Tibial nerve (tissue), 4 donors: ENCODE results near the gene GRIK5. TPM values are rescaled to one million over a fixed set of nuclear protein-coding genes. Genes with fewer than 3 reads are reported as not detected.

ENCODE experiments used
- DNase-seq, 2 donors: peaks; one replicate each; pipeline ENCODE4 v3.0.0-alpha.2; 2019; ENCODE audit warnings: low spot score in 2 of 2
- H3K27ac ChIP-seq, 4 donors: fragments of 200-600 bp; sonication (generic) in 3 of 4; one replicate each; pipeline ENCODE4 v1.5.1; 2017 to 2019; ENCODE audit warnings: mild to moderate bottlenecking in 1 of 4
- H3K27me3 ChIP-seq, 2 donors: fragments of 200-600 bp; sonication (generic) in 1 of 2; one replicate each; pipeline versions ENCODE4 v1.5.1 to v1.6.0; 2017 to 2019
- H3K36me3 ChIP-seq, 3 donors: fragments of 200-600 bp; sonication (generic); one replicate each; pipeline ENCODE4 v1.5.1; 2018 to 2019
- H3K4me1 ChIP-seq, 4 donors: fragments of 200-600 bp; sonication (generic) in 3 of 4; one replicate each; pipeline ENCODE4 v1.5.1; 2017 to 2019
- H3K4me3 ChIP-seq, 4 donors: fragments of 200-600 bp; sonication (generic) in 3 of 4; one replicate each; pipeline ENCODE4 v1.5.1; 2017 to 2019; ENCODE audit warnings: mild to moderate bottlenecking in 1 of 4, moderate library complexity in 1 of 4
- H3K9me3 ChIP-seq, 4 donors: fragments of 200-600 bp; sonication (generic) in 3 of 4; one replicate each; pipeline ENCODE4 v1.5.1; 2017 to 2019
- CTCF ChIP-seq, 5 experiments: fragments of 200-600 bp in 3 of 5; fragments of 450-650 bp in 2 of 5; sonication (generic) in 3 of 5; IDR thresholded peaks; one replicate each; pipeline ENCODE4 v1.5.1; 2016 to 2019; ENCODE audit warnings: antibody characterized with exemption in 5 of 5, mild to moderate bottlenecking in 3 of 5, moderate library complexity in 2 of 5
- EP300 ChIP-seq, 2 donors: sonication (generic); formaldehyde crosslinking; IDR thresholded peaks; one replicate each; pipeline ENCODE4 v1.6.1; 2017; ENCODE audit warnings: antibody characterized with exemption in 2 of 2, mild to moderate bottlenecking in 1 of 2
- POLR2A ChIP-seq, 2 donors: fragments of 450-650 bp; IDR thresholded peaks; one replicate each; pipeline ENCODE4 v1.6.1; 2017; ENCODE audit warnings: antibody characterized with exemption in 2 of 2, mild to moderate bottlenecking in 2 of 2, moderate library complexity in 2 of 2
- WGBS, 2 donors: methylation state at CpG; one replicate each; pipeline ENCODE4 v1.1.5; 2018; 5-methylcytosine and 5-hydroxymethylcytosine counted together
- total RNA-seq, 4 donors: library from RNA; depleted of rRNA; stranded (reverse); fragments of >200 nt; gene quantifications; one replicate each; pipeline ENCODE4 v1.1.0, GENCODE V29; 2016

The GRIK5 gene
- total RNA-seq, 4 donors from 2014 or later = 2.4 to 12.0 (median 3.2) TPM

GRCh38 chr19:42052241-42052863 lies 17.7 kb downstream of the GRIK5 start:
- Histone ChIP-seq H3K4me3 (no peak overlapping the region), H3K4me1 (no peaks in the 10 kb centered on the region), H3K9me3 (no peaks in the 10 kb centered on the region), H3K27ac (no peak overlapping the region), H3K36me3 (peaks cover 0 to 44% (median 0%) of the 10 kb centered on the region in 3 donors), H3K27me3 (no peaks in the 10 kb centered on the region)
- no peak for TF ChIP-seq CTCF (IDR thresholded peaks at IDR 0.05)
- TF ChIP-seq POLR2A (IDR thresholded peaks at IDR 0.05) = no peak
- TF ChIP-seq EP300 (IDR thresholded peaks at IDR 0.05) = no peak
- DNase-seq = no peak
- WGBS, 2 donors = 55 to 66% methylated on average over 8 to 9 of the region's 10 CpGs

- no peaks in the 10 kb centered on the region for H3K9me3 ChIP-seq
- no peak for TF ChIP-seq CTCF (IDR thresholded peaks at IDR 0.05)
- TF ChIP-seq EP300 (IDR thresholded peaks at IDR 0.05) = no peak
- TF ChIP-seq POLR2A (IDR thresholded peaks at IDR 0.05) = no peak
- no peak overlapping the region for H3K4me3 ChIP-seq
- no peaks in the 10 kb centered on the region for H3K4me1 ChIP-seq
- no peak for DNase-seq
- H3K27me3 ChIP-seq = no peaks in the 10 kb centered on the region
- 91 to 95% methylated on average over 14 of the region's 14 CpGs for WGBS, 2 donors
- no peak overlapping the region for H3K27ac ChIP-seq
- H3K36me3 ChIP-seq = peaks cover 0 to 37% (median 0%) of the 10 kb centered on the region in 3 donors
Observed at GRCh38 chr19:42051166-42052115, 18.6 kb downstream of the GRIK5 start.

DNA sequence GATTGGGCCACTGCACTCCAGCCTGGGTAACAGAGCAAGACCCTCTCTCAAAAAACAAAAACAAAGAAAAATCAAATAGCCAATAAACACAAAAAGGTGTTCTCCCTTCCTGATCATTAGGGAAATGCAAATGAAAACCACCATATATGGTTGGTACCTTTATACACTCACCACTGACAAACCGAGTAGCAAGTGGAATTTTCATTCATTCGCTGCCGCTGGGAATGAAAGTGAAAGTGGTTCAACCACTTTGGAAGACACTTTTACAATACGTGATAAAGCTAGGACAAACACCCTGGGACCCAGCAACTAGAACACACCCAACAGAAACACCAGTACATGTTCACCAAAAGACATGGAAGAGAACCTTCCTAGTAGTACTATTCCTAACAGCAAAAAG lies 21.0 kb downstream of the GRIK5 start:
- H3K36me3 ChIP-seq = peaks cover 0 to 29% (median 0%) of the 10 kb centered on the region in 3 donors
- WGBS, 2 donors = 67 to 72% methylated on average over 4 of the region's 4 CpGs
- DNase-seq = no peak
- H3K27me3 ChIP-seq = no peaks in the 10 kb centered on the region
- no peaks in the 10 kb centered on the region for H3K4me1 ChIP-seq
- no peak overlapping the region for H3K27ac ChIP-seq
- no peaks in the 10 kb centered on the region for H3K9me3 ChIP-seq
- H3K4me3 ChIP-seq = no peak overlapping the region
- TF ChIP-seq EP300 (IDR thresholded peaks at IDR 0.05) (no peak), POLR2A (IDR thresholded peaks at IDR 0.05) (no peak), CTCF (IDR thresholded peaks at IDR 0.05) (no peak)

- DNase-seq = no peak
- peaks cover 0 to 32% (median 0%) of the 10 kb centered on the region in 3 donors for H3K36me3 ChIP-seq
- WGBS, 2 donors = 92 to 95% methylated on average over 7 of the region's 7 CpGs
Observed at GRCh38 chr19:42045575-42045974, 24.4 kb downstream of the GRIK5 start.

More at GRCh38 chr19:42045575-42045974, 24.4 kb downstream of the GRIK5 start:
- no peaks in the 10 kb centered on the region for H3K4me1 ChIP-seq
- no peak overlapping the region for H3K4me3 ChIP-seq
- H3K27ac ChIP-seq = no peak overlapping the region
- H3K9me3 ChIP-seq = no peaks in the 10 kb centered on the region
- no peak for TF ChIP-seq CTCF (IDR thresholded peaks at IDR 0.05)
- TF ChIP-seq POLR2A (IDR thresholded peaks at IDR 0.05) = no peak
- no peak for TF ChIP-seq EP300 (IDR thresholded peaks at IDR 0.05)
- no peaks in the 10 kb centered on the region for H3K27me3 ChIP-seq
